ENCODE results near the gene CHST1.

CHST1 gene

GRCh38 chr11:45655831-45656230 is 9.6 kb downstream of the CHST1 start:
- H3K4me3 ChIP-seq (ENCODE audit: low read length) = no peak overlapping the region
- no peaks in the 10 kb centered on the region for H3K9me3 ChIP-seq (ENCODE audit: control insufficient read depth, low read length)
- no peaks in the 10 kb centered on the region for H3K36me3 ChIP-seq (ENCODE audit: control insufficient read depth, insufficient read depth, low read length, severe bottlenecking)
- H3K27me3 ChIP-seq (replicated peaks; ENCODE audit: control insufficient read depth, insufficient read depth, low read length) = peaks cover 11% of the 10 kb centered on the region
- no peak overlapping the region for H3K9ac ChIP-seq (ENCODE audit: low read length)
- H3K4me1 ChIP-seq (ENCODE audit: control insufficient read depth, insufficient read depth, low read length) = peaks cover 29% of the 10 kb centered on the region
- DNase-seq (ENCODE audit: low read depth) = no peak

- H3K36me3 ChIP-seq (ENCODE audit: control insufficient read depth, insufficient read depth, low read length, severe bottlenecking) = no peaks in the 10 kb centered on the region
- no peak overlapping the region for H3K4me3 ChIP-seq (ENCODE audit: low read length)
- peaks cover 7% of the 10 kb centered on the region for H3K27me3 ChIP-seq (replicated peaks; ENCODE audit: control insufficient read depth, insufficient read depth, low read length)
- DNase-seq (ENCODE audit: low read depth) = peak; percentile 87
- no peaks in the 10 kb centered on the region for H3K9me3 ChIP-seq (ENCODE audit: control insufficient read depth, low read length)
- H3K4me1 ChIP-seq (ENCODE audit: control insufficient read depth, insufficient read depth, low read length) = peaks cover 29% of the 10 kb centered on the region
- H3K9ac ChIP-seq (ENCODE audit: low read length) = no peak overlapping the region
These were observed 10.1 kb downstream of the CHST1 start for GRCh38 chr11:45655347-45655756.

- Histone ChIP-seq H3K4me3 (ENCODE audit: low read length) (no peak overlapping the region), H3K36me3 (ENCODE audit: control insufficient read depth, insufficient read depth, low read length, severe bottlenecking) (no peaks in the 10 kb centered on the region), H3K4me1 (ENCODE audit: control insufficient read depth, insufficient read depth, low read length) (peaks cover 29% of the 10 kb centered on the region), H3K27me3 (replicated peaks; ENCODE audit: control insufficient read depth, insufficient read depth, low read length) (peaks cover 3% of the 10 kb centered on the region), H3K9ac (ENCODE audit: low read length) (no peak overlapping the region), H3K9me3 (ENCODE audit: control insufficient read depth, low read length) (no peaks in the 10 kb centered on the region)
- no peak for DNase-seq (ENCODE audit: low read depth)
These were observed 10.5 kb downstream of the CHST1 start for GRCh38 chr11:45655012-45655283.

GRCh38 chr11:45654231-45655011 is 11.0 kb downstream of the CHST1 start:
- DNase-seq (ENCODE audit: low read depth) = no peak
- Histone ChIP-seq H3K4me1 (ENCODE audit: control insufficient read depth, insufficient read depth, low read length) (peaks cover 29% of the 10 kb centered on the region), H3K36me3 (ENCODE audit: control insufficient read depth, insufficient read depth, low read length, severe bottlenecking) (no peaks in the 10 kb centered on the region), H3K4me3 (ENCODE audit: low read length) (no peak overlapping the region), H3K9me3 (ENCODE audit: control insufficient read depth, low read length) (no peaks in the 10 kb centered on the region), H3K9ac (ENCODE audit: low read length) (no peak overlapping the region), H3K27me3 (replicated peaks; ENCODE audit: control insufficient read depth, insufficient read depth, low read length) (no peaks in the 10 kb centered on the region)

- Histone ChIP-seq H3K4me3 (ENCODE audit: low read length) (no peak overlapping the region), H3K36me3 (ENCODE audit: control insufficient read depth, insufficient read depth, low read length, severe bottlenecking) (no peaks in the 10 kb centered on the region), H3K4me1 (ENCODE audit: control insufficient read depth, insufficient read depth, low read length) (peaks cover 21% of the 10 kb centered on the region), H3K9ac (ENCODE audit: low read length) (no peak overlapping the region), H3K9me3 (ENCODE audit: control insufficient read depth, low read length) (no peaks in the 10 kb centered on the region), H3K27me3 (replicated peaks; ENCODE audit: control insufficient read depth, insufficient read depth, low read length) (no peaks in the 10 kb centered on the region)
- DNase-seq (ENCODE audit: low read depth) = no peak
These were observed 12.1 kb downstream of the CHST1 start for GRCh38 chr11:45653277-45653676.

- Histone ChIP-seq H3K27me3 (replicated peaks; ENCODE audit: control insufficient read depth, insufficient read depth, low read length) (no peaks in the 10 kb centered on the region), H3K9me3 (ENCODE audit: control insufficient read depth, low read length) (no peaks in the 10 kb centered on the region)
- peak; percentile 18 for DNase-seq (ENCODE audit: low read depth)
These were observed 12.6 kb downstream of the CHST1 start for GRCh38 chr11:45652781-45653180.

GRCh38 chr11:45651841-45652749 is 13.3 kb downstream of the CHST1 start:
- H3K27me3 ChIP-seq (replicated peaks; ENCODE audit: control insufficient read depth, insufficient read depth, low read length) = no peaks in the 10 kb centered on the region
- DNase-seq (ENCODE audit: low read depth) = no peak
- no peaks in the 10 kb centered on the region for H3K36me3 ChIP-seq (ENCODE audit: control insufficient read depth, insufficient read depth, low read length, severe bottlenecking)
- H3K4me1 ChIP-seq (ENCODE audit: control insufficient read depth, insufficient read depth, low read length) = peaks cover 21% of the 10 kb centered on the region
- no peaks in the 10 kb centered on the region for H3K9me3 ChIP-seq (ENCODE audit: control insufficient read depth, low read length)
- no peak overlapping the region for H3K4me3 ChIP-seq (ENCODE audit: low read length)
- no peak overlapping the region for H3K9ac ChIP-seq (ENCODE audit: low read length)

More at GRCh38 chr11:45652781-45653180, 12.6 kb downstream of the CHST1 start:
- H3K9ac ChIP-seq (ENCODE audit: low read length) = no peak overlapping the region
- H3K4me1 ChIP-seq (ENCODE audit: control insufficient read depth, insufficient read depth, low read length) = peaks cover 21% of the 10 kb centered on the region
- H3K36me3 ChIP-seq (ENCODE audit: control insufficient read depth, insufficient read depth, low read length, severe bottlenecking) = no peaks in the 10 kb centered on the region
- H3K4me3 ChIP-seq (ENCODE audit: low read length) = no peak overlapping the region

- no peak for DNase-seq (ENCODE audit: low read depth)
These were observed 14.3 kb downstream of the CHST1 start for GRCh38 chr11:45651156-45651555.

DNA sequence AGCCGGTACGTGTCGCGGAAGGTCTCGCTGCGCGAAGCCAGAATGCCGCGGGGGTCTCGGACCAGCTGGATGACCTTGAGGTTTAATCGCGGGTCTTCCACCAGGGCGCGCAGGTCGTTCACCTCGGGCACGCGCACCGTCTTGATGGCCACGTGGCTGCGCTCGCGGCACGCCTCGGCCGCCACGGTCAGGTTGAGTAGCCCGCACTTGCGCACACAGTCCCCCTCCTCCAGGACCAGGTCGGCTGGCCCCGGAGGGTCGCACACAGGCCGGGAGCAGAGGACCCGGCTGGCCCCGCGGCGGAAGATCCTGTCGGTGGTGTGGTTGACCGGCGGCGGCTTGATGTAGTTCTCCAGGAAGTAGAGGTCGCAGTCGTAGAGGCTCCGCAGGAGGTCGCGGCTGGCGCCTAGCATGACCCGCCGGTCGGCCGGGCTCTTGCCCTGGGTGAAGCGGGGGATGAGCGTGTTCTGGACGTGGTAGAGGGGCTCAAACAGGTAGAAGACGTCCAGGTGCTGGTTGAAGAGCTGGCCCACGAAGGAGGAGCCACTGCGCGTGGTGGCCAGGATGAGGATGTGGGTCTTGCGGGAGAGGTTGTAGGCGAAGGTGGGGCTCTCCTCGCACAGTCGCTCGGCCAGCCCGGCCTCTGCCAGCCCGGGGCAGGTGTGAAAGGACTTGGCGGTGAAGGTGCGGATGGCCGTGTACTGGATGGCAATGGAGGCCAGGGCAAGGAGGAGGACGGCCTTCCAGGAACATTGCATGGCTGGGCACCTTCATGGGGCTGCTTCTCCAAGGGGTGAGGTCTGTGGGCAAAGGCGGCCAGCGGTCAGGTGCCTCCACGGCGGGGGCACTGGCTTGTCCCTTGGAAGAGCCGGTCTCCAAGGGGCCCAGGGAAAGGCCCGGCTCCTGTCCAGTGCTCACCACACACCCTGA is 15.0 kb downstream of the CHST1 start:
- H3K9me3 ChIP-seq (ENCODE audit: control insufficient read depth, low read length) = no peaks in the 10 kb centered on the region
- no peak for DNase-seq (ENCODE audit: low read depth)
- no peak overlapping the region for H3K9ac ChIP-seq (ENCODE audit: low read length)
- H3K36me3 ChIP-seq (ENCODE audit: control insufficient read depth, insufficient read depth, low read length, severe bottlenecking) = no peaks in the 10 kb centered on the region
- H3K27me3 ChIP-seq (replicated peaks; ENCODE audit: control insufficient read depth, insufficient read depth, low read length) = no peaks in the 10 kb centered on the region
- H3K4me3 ChIP-seq (ENCODE audit: low read length) = no peak overlapping the region
- H3K4me1 ChIP-seq (ENCODE audit: control insufficient read depth, insufficient read depth, low read length) = peaks cover 21% of the 10 kb centered on the region

More at GRCh38 chr11:45651156-45651555, 14.3 kb downstream of the CHST1 start:
- Histone ChIP-seq H3K4me3 (ENCODE audit: low read length) (no peak overlapping the region), H3K27me3 (replicated peaks; ENCODE audit: control insufficient read depth, insufficient read depth, low read length) (no peaks in the 10 kb centered on the region), H3K4me1 (ENCODE audit: control insufficient read depth, insufficient read depth, low read length) (peaks cover 21% of the 10 kb centered on the region), H3K9ac (ENCODE audit: low read length) (no peak overlapping the region), H3K36me3 (ENCODE audit: control insufficient read depth, insufficient read depth, low read length, severe bottlenecking) (no peaks in the 10 kb centered on the region), H3K9me3 (ENCODE audit: control insufficient read depth, low read length) (no peaks in the 10 kb centered on the region)

DNA sequence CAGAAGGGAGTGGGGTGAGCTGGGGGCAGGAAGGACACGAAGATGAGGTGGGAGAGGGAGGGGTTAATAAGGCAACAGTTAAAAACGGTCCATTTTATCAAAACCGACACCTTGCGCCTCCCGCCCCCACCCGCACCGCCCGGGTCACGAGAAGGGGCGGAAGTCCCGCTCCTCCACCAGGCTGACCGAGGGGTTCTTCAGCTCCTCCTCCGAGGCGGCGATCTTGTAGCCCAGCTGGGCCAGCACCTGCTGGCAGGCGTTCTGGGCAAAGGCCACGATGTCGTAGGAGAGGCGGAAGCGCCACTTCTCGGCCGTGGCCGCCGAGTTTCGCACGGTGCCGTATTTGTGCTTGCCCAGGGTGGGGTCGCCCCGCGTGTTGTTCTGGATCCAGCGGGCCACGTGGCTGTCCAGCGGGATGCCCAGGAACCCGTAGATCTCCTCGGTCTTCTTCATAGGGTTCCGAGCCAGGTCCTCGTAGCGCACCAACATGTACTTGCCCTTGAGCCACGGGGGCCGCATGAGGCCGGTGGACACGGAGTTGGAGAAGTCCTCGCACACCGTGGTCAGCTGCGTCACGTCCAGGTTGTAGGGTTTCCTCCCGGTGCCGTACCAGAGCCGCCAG is 15.8 kb downstream of the CHST1 start:
- Histone ChIP-seq H3K4me1 (ENCODE audit: control insufficient read depth, insufficient read depth, low read length) (peaks cover 16% of the 10 kb centered on the region), H3K36me3 (ENCODE audit: control insufficient read depth, insufficient read depth, low read length, severe bottlenecking) (no peaks in the 10 kb centered on the region), H3K9ac (ENCODE audit: low read length) (no peak overlapping the region), H3K9me3 (ENCODE audit: control insufficient read depth, low read length) (no peaks in the 10 kb centered on the region), H3K4me3 (ENCODE audit: low read length) (no peak overlapping the region), H3K27me3 (replicated peaks; ENCODE audit: control insufficient read depth, insufficient read depth, low read length) (peaks cover 6% of the 10 kb centered on the region)
- DNase-seq (ENCODE audit: low read depth) = no peak

Measured in adipocyte (in vitro differentiated cells).